Endodermal cell (in vitro differentiated cells): ENCODE measurements around the gene IQGAP2. TPM values are rescaled to one million over a fixed set of nuclear protein-coding genes. Genes with fewer than 3 reads are reported as not detected.

Source experiments
- DNase-seq: peaks from one replicate; pipeline ENCODE4 v3.0.0-alpha.2; 2017
- H3K27ac ChIP-seq: 2 replicates; pipeline ENCODE4 v1.5.1; 2013; ENCODE audit warnings: mild to moderate bottlenecking, low read depth, low read length, moderate library complexity
- H3K27me3 ChIP-seq: 2 replicates; pipeline ENCODE4 v1.6.1; 2013; ENCODE audit warnings: mild to moderate bottlenecking, low read length, moderate library complexity; ENCODE audit not compliant: insufficient read depth, control insufficient read depth, poor library complexity, severe bottlenecking
- H3K36me3 ChIP-seq: 2 replicates; pipeline ENCODE4 v1.7.0; 2013; ENCODE audit warnings: mild to moderate bottlenecking, low read length, moderate library complexity; ENCODE audit not compliant: control insufficient read depth, insufficient read depth
- H3K4me1 ChIP-seq: one replicate; pipeline ENCODE4 v1.7.0; 2013; ENCODE audit warnings: low read length; ENCODE audit not compliant: control insufficient read depth, insufficient read depth
- H3K4me3 ChIP-seq: 2 replicates; pipeline ENCODE4 v1.5.1; 2013; ENCODE audit warnings: mild to moderate bottlenecking, low read length, moderate library complexity
- H3K9ac ChIP-seq: 2 replicates; pipeline ENCODE4 v1.6.1; 2013; ENCODE audit warnings: mild to moderate bottlenecking, low read length, moderate library complexity; ENCODE audit not compliant: poor library complexity, severe bottlenecking; ENCODE audit errors: extremely low read depth
- H3K9me3 ChIP-seq: 2 replicates; pipeline ENCODE4 v1.6.1; 2013; ENCODE audit warnings: mild to moderate bottlenecking, low read length, moderate library complexity; ENCODE audit not compliant: control insufficient read depth
- H3K27ac Mint-ChIP-seq: 2 replicates; pipeline ENCODE4 v1.8.0; 2020; ENCODE audit warnings: mixed read lengths
- H3K27me3 Mint-ChIP-seq: 2 replicates; pipeline ENCODE4 v1.8.0; 2021; ENCODE audit warnings: mild to moderate bottlenecking, mixed read lengths; ENCODE audit not compliant: insufficient read depth
- H3K36me3 Mint-ChIP-seq: 2 replicates; pipeline ENCODE4 v1.8.0; 2020; ENCODE audit warnings: low read depth, mixed read lengths
- H3K4me1 Mint-ChIP-seq: 2 replicates; pipeline ENCODE4 v1.8.0; 2020; ENCODE audit warnings: mixed read lengths
- H3K4me3 Mint-ChIP-seq: 2 replicates; pipeline ENCODE4 v1.8.0; 2020; ENCODE audit warnings: mild to moderate bottlenecking, moderate library complexity, mixed read lengths
- H3K9me3 Mint-ChIP-seq: 2 replicates; pipeline ENCODE4 v1.8.0; 2020; ENCODE audit warnings: mild to moderate bottlenecking, mixed read lengths
- CTCF ChIP-seq: fragments of 200-600 bp; sonication (generic); conservative IDR thresholded peaks from 2 replicates; pipeline ENCODE4 v1.5.0; 2021; ENCODE audit warnings: antibody characterized with exemption, mild to moderate bottlenecking
- WGBS, 2 experiments: methylation state at CpG; one replicate each; pipeline versions ENCODE4 v1.1.5 to v1.1.7; 2013; ENCODE audit warnings: missing lambda C conversion rate in 2 of 2, mixed read lengths in 1 of 2; ENCODE audit not compliant: insufficient coverage in 1 of 2, insufficient read length in 1 of 2; 5-methylcytosine and 5-hydroxymethylcytosine counted together
- total RNA-seq, 2 donors: library from RNA; stranded (reverse); fragmentation: NEBNext Ultra II Directional in 1 of 2; extraction: Animal tissue kit (Norgen Biotek cat#: 25700) in 1 of 2; gene quantifications; 2 replicates in 1 of 2; 3 replicates in 1 of 2; pipeline ENCODE4 v1.2.1, GENCODE V29; 2021

IQGAP2 gene
- total RNA-seq, 2 donors from 2014 or later: 8.3 to 19.4 TPM

GRCh38 chr5:76718880-76719279 is 315.8 kb downstream of the IQGAP2 start:
- TF ChIP-seq CTCF: no peak
- Histone ChIP-seq H3K27me3 (peaks cover 19% of the 10 kb centered on the region), H3K27ac (no peak overlapping the region), H3K9ac (no peak overlapping the region), H3K4me3 (no peak overlapping the region), H3K9me3 (no peaks in the 10 kb centered on the region), H3K36me3 (no peaks in the 10 kb centered on the region), H3K4me1 (no peaks in the 10 kb centered on the region)
- Mint-ChIP-seq H3K4me1 (peaks cover 14% of the 10 kb centered on the region), H3K9me3 (no peaks in the 10 kb centered on the region), H3K27ac (no peak overlapping the region), H3K27me3 (peaks cover 17% of the 10 kb centered on the region), H3K36me3 (peaks cover 3% of the 10 kb centered on the region), H3K4me3 (no peak overlapping the region)
- no peak for DNase-seq
- 85 to 93% methylated on average over 4 of the region's 4 CpGs for WGBS, 2 experiments

- Histone ChIP-seq H3K36me3 (no peaks in the 10 kb centered on the region), H3K4me3 (no peak overlapping the region), H3K9me3 (no peaks in the 10 kb centered on the region), H3K27me3 (no peaks in the 10 kb centered on the region), H3K27ac (no peak overlapping the region), H3K9ac (no peak overlapping the region), H3K4me1 (no peaks in the 10 kb centered on the region)
- 86 to 95% methylated on average over 4 to 10 of the region's 10 CpGs for WGBS, 2 experiments
- no peak for DNase-seq
- H3K27me3 Mint-ChIP-seq: no peaks in the 10 kb centered on the region
- H3K4me1 Mint-ChIP-seq: peaks cover 14% of the 10 kb centered on the region
- peaks cover 7% of the 10 kb centered on the region for H3K36me3 Mint-ChIP-seq
- no peaks in the 10 kb centered on the region for H3K9me3 Mint-ChIP-seq
- TF ChIP-seq CTCF: no peak
- no peak overlapping the region for H3K4me3 Mint-ChIP-seq
- H3K27ac Mint-ChIP-seq: no peak overlapping the region
These were observed 318.0 kb downstream of the IQGAP2 start for GRCh38 chr5:76720988-76721569.

- H3K9ac ChIP-seq: no peak overlapping the region
- peaks cover 6% of the 10 kb centered on the region for H3K36me3 ChIP-seq
- 91 to 100% methylated on average over 1 of the region's 1 CpG for WGBS, 2 experiments
- peaks cover 3% of the 10 kb centered on the region for H3K9me3 Mint-ChIP-seq
- H3K27ac ChIP-seq: no peak overlapping the region
- H3K27me3 Mint-ChIP-seq: no peaks in the 10 kb centered on the region
- no peaks in the 10 kb centered on the region for H3K27me3 ChIP-seq
- no peaks in the 10 kb centered on the region for H3K4me1 ChIP-seq
- TF ChIP-seq CTCF: no peak
- peaks cover 12% of the 10 kb centered on the region for H3K9me3 ChIP-seq
- H3K4me3 Mint-ChIP-seq: no peak overlapping the region
- H3K36me3 Mint-ChIP-seq: peaks cover 12% of the 10 kb centered on the region
- DNase-seq: no peak
- no peak overlapping the region for H3K27ac Mint-ChIP-seq
- no peak overlapping the region for H3K4me3 ChIP-seq
- H3K4me1 Mint-ChIP-seq: no peaks in the 10 kb centered on the region
These were observed 320.2 kb downstream of the IQGAP2 start for GRCh38 chr5:76723266-76723665.
